ACHN (cell line): Measurements from ENCODE around the gene PTGES2.

ENCODE experiments used
- DNase-seq: peaks from one replicate; pipeline ENCODE4 v3.0.0-alpha.2; 2015
- in situ Hi-C: cut with HindIII; loops from 2 replicates; pipeline ENCODE4 v1.10.0; 2017; ENCODE audit warnings: low sequenced_read_pairs, low pct_ligation_motif_present, low pct_unique_long_range_greater_than_20kb

The PTGES2 gene

DNA sequence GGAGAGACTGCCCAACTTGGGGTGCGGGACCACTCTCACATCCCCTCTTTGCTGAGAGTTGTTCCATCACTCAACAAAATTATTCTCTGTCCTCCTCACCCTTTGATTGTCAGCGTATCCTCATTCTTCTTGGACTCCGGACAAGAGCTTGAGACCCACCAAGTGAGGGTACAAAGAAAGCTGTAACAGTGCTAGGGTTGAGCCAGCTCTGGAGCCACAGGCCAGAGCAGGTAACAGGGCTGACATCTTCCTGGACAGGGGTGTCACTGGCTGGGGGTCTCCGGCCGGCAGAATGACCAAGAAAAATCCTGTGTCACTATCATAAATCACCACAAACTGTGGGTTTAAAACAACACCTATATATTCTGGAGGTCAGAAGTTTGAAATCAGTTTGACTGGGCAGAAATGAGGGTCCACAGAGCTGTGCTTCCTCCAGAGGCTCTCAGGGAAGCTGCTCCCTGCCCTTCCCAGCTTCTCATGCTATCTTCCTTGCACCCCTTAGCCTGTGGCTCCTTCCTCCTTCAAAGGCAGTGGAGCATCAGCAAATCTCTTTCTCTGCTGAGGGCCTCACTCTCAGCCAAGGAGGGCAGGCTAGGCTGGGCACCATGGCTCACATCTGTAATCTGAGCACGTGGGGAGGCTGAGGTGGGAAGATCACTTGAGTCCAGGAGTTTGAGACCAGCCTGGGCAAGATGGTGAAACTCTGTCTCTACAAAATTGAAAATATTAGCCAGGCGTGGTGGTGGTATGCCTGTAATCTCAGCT lies 28.4 kb upstream of the PTGES2 start:
- DNase-seq, result no peak
- in situ Hi-C loops, result no loop called here

DNA sequence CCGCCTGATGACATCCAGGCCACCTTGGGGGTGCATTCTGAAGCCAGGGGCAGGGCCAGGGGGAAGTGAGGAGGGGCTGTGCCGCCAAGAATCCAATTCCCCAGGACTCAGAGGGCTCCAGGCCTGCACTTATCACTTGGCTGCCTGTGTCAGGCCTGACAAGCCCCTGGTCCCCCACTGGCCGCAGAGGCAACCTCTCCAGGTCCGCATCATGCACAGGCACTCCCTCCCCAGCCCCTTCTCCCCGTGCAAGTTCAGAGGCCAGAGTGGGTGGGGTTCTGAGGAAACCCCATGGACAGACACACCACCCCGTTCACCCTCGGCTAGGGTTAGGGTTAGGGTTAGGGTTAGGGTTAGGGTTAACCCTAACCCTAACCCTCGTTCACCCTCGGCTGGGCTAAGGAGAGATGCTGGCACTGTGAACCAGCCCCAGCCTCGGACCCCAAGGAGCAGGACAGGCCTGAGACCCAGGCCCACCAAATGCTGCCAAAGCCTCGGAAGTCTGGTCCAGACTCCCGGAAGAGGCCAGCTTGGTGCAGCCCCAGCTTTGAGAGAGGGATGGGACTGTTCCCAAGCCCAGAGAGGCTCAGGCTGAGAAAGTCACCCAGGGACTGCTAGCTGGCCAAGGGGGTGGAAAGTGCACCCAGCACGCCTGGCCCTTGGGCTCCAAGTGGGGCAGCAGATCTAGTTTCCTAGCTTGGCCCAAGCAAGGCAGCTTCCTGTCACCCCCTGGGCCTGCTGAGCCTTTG lies 26.6 kb upstream of the PTGES2 start:
- DNase-seq, result no peak
- in situ Hi-C loops, result no loop called here

DNA sequence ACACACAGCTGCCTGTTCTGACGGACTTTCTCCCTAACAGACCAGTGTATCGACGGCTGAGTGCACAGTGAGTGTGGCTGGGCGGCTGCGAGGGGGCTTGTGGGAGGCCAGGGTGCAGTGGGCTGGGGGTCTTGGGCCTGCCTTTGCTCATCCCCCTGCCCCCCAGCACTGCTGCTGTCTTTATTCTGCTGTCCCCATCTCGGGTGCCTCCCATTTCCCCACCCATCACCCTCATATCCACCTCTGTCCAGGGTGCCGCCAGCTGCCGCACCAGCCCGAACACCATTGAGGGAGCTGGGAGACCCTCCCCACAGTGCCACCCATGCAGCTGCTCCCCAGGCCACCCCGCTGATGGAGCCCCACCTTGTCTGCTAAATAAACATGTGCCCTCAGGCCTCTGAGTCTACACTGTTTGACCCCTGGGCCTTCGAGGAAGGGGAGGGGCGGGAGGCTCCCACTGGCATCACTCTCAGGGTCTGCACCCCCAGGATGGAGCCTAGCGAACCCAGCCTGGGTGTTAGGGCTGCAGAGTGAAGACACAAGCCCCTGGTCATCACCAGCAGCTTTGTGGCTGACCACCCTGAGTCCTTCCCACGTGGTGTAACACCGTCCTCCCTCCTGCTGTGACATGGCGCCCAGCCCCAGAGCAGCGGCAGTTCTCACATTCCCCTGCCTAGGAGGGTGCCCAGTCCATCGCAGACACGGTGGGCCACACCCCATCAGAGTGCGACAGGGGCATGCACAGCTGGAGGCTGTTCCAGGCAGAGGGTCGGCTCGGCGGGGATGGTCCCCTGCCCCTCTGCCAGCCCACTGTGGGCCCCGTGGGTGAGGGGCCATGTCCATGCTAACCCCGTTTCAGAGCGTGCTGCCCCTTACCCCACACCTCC lies 25.8 kb upstream of the PTGES2 start:
- no peak for DNase-seq
- in situ Hi-C loops, result no loop called here

DNA sequence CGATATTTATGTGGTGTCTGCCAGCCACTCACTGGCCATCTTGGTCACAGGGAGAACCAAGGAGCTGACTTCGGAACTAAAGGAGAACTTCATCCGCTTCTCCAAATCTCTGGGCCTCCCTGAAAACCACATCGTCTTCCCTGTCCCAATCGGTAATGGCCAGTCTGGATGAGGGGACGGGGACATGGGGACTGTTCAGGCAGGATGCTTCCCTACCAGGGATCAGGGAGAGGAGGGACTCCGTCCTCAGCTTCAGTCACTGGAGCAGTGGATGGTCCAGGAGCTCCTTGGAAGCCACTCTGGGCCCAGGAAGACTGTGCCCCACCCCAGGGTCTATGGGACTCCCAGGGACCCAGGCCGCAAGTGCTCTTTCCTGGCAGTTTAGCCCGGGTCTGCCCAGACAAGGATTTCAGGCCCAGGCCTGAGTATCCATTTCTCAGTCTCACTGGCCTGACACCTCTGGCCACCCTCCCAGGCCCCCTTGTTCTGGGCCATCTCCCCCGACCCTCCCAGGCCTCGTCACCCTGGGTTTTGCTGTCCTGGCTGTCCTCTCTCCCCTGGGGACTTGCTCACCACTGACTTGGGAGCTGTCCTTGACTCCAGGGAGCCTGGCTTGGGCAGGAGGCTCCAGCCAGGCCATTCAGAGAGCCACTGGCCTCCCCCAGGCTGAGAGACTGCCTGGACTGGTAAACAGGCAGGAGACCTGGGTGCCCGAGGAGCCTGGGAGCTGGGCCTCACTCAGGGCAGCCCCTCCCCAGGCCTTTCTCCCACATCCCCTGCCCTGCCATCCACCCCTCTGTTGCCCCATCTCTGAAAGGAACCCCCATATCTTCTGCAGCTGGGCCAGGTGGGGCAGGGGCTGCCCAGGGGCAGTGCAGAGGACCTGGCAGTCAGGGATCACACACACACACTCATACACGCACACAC lies 24.9 kb upstream of the PTGES2 start:
- DNase-seq, result no peak
- in situ Hi-C loops, result no loop called here

DNA sequence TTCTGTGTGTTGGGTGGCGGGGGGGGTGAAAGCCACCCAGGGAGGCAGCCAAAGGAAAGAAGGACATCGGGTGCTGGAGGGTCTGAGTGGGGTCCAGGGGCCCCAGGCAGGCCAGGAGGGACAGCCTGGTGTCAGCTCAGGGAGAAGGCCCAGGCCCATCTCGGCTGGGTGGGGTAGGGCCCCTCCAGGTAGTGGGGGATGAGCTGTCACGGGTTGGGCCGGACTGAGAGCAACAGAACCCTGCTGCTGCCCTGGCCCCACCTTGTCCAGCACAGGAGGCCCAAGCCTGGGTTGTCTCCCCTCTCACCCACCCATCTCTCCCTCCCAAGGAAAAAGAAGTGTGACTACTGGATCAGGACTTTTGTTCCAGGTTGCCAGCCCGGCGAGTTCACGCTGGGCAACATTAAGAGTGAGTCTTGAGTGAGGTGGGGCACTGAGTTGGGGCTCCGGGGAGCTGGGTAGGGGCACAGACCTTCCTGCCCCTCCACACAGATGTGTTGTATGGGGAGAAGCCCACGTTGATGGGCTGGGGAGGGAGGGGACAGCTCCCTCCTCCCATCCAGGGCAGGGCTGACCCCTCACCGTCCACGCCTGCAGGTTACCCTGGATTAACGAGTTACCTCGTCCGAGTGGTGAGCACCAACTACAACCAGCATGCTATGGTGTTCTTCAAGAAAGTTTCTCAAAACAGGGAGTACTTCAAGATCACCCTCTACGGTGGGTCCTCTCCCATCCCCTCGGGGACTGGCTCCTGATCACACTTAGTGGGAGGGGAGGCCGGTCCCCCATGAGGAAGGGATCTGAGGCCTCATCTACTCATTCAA lies 24.0 kb upstream of the PTGES2 start:
- in situ Hi-C loops, result no loop called here
- DNase-seq, result no peak

DNA sequence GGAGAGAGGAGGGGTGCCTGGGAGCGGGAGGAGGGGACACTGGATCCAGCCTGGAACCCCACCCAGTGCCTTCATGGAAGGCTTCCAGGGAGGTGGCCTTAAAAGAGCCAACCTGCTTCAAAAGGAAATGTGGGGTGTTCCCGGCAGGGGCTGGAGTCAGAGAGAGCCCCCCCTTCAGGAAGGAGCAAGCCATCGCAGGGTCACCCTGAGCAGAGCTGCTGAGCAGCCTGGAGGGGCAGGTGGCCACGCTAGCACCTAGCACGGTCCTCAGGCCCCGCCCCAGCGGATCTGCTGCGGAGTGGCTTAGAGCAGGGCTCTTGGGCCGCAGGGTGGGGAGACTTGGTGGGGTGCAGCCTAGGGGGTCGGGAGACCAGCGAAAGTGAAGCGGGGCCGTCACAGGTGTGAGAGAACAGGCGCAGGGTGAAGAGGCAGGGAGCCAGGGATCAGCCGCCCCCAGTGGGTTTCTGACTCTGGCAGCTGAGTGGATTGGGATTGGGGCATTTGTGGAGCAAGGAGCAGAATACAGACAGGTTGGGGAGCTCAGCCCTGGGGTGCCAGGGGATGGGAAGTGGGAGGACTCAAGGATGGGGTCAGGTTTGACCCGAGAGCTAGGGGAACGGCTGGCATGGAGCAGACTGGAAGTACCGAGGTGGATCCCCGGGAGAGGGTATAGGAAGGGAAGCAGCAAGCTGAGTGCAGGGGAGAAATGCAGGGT lies 23.2 kb upstream of the PTGES2 start:
- in situ Hi-C loops, result no loop called here
- no peak for DNase-seq

DNA sequence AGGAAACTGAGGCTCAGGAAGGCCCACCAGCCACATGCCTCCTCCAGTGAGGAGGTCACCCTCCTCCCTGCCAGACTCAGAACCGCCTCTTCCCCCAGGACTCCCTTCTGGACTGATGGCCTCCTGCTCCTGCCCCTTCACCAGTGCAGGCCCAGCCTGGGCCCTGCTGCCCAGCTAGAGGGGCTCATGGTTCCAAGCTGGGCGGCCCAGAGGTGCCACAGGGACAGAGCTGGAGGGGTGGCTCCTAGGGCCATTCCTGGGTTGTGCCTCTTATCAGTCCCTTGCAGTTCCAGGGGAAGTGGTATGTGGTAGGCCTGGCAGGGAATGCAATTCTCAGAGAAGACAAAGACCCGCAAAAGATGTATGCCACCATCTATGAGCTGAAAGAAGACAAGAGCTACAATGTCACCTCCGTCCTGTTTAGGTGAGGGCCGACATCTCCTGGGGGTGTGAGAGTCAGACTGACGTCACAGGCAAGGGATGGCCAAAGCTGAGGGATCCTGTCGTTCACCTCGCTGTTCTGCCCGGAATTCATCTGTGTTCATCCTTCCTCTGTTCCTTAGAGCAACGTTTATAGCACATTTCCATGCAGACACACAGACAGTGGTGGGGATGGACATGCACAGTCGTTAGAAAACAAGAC lies 22.5 kb upstream of the PTGES2 start:
- in situ Hi-C loops, result no loop called here
- DNase-seq, result no peak

DNA sequence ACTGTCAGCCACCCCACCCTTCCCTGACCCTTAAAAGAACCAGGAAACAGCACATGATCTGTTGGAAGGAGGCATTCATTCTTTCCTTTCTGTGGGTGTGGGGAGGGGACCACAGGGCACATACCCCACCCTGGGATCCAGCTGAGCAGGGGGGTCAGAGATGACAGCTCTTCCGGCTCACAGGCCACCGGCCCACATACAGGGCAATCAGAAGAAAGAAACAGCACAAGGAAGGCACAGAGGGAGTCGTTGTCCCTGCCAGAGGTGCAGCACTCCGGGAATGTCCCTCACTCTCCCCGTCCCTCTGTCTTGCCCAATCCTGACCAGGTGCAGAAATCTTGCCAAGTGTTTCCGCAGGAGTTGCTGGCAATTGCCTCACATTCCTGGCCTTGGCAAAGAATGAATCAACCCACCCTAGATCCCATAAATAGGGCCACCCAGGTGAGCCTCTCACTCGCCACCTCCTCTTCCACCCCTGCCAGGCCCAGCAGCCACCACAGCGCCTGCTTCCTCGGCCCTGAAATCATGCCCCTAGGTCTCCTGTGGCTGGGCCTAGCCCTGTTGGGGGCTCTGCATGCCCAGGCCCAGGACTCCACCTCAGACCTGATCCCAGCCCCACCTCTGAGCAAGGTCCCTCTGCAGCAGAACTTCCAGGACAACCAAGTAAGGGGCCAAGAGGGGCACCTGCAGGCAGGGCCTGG lies 21.6 kb upstream of the PTGES2 start, which contains the start of gene LCN2:
Gene LCN2 (plus strand): TSS at position 453 of the 701 bp plus-strand sequence. CDS start 73 bp downstream, at position 526.
- in situ Hi-C loops, result no loop called here
- DNase-seq, result no peak

DNA sequence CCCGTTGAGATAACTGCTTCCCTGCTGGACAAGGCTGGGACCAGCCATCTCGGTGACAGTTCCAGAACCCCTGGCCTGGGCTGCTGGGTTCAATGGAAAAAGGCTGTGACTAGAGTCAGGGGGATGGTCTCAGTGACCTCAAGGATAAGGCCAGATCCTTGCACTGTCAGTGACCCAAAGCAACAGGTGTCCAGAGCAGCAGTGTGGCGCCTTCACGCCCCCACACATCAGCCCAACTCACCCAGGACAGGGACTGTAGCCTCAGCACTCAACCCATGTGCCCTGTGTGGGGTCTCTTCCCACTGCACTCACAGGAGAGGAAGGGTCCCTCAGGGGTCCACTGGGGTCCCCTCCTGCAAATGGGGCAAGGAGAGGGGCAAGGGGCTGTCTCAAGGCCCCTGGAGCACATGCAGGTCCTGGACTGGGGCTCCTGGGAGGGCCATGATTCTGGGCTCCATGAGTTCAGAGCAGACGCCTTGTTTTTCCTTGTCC lies 21.0 kb upstream of the PTGES2 start:
- in situ Hi-C loops, result no loop called here
- DNase-seq, result no peak

DNA sequence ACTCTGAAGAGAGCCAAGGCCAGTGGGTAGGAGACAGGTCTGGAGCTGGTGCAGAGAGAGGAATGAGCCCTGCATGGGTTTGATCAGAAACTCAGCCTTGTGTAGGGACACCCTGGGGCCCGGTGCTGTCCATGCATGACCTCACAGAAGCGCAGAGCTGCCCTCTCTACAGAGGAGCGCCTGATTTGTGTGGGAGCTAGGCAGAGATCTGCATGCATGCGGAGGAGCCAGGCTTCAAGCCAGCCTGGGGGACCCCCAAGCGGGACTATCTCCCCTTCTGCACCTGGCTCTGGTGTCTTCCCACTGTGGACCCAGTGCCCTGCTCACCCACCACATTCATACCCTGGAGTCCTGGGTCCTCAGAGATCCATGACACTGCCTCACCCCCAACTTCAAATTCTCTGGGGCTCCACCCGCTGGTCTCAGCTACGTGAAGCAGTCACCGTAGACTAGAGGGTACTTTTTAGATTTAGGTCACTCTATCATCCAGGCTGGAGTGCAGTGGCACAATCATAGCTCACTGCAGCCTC lies 19.1 kb upstream of the PTGES2 start:
- in situ Hi-C loops, result no loop called here
- no peak for DNase-seq

DNA sequence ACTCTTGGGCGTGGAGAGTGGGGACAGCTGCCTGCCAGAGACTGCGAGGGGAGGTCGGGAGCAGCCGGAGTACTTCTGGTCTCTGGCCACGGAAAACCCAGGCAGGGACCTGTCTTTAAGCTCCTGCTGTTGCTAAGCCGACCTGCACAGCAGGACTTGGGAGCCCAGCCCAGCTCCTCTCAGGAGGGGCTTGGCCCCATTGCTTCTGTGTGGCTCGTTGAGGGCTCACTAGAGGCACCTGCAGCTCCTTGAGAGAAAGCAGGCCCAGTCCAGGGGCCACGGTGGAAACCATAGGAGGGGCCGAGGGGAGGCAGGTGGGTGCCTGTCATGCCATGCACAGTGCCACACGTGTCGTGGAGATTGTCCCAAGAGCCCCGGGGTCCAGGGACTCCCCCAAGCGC lies 18.4 kb upstream of the PTGES2 start:
- in situ Hi-C loops, result no loop called here
- DNase-seq, result no peak

DNA sequence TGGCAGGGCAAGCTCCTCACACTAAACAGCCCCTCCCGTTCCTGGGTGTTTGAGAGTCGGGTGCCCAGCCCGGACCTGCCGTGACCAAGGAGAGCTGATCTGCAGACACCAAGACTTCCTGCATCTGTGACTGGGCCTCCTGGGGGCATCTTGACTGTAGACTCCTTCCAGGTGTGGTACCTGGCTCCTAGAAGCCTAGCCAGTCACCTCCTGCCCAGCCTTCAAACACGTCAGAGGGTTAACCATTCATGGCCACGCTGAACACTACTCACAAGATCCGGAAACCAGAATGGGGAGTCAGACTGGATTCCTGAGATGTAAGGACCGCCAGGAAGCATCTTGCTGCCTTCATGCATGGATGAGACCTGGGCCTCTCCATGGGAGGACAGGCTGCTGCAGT lies 18.0 kb upstream of the PTGES2 start:
- in situ Hi-C loops, result no loop called here
- DNase-seq, result no peak

DNA sequence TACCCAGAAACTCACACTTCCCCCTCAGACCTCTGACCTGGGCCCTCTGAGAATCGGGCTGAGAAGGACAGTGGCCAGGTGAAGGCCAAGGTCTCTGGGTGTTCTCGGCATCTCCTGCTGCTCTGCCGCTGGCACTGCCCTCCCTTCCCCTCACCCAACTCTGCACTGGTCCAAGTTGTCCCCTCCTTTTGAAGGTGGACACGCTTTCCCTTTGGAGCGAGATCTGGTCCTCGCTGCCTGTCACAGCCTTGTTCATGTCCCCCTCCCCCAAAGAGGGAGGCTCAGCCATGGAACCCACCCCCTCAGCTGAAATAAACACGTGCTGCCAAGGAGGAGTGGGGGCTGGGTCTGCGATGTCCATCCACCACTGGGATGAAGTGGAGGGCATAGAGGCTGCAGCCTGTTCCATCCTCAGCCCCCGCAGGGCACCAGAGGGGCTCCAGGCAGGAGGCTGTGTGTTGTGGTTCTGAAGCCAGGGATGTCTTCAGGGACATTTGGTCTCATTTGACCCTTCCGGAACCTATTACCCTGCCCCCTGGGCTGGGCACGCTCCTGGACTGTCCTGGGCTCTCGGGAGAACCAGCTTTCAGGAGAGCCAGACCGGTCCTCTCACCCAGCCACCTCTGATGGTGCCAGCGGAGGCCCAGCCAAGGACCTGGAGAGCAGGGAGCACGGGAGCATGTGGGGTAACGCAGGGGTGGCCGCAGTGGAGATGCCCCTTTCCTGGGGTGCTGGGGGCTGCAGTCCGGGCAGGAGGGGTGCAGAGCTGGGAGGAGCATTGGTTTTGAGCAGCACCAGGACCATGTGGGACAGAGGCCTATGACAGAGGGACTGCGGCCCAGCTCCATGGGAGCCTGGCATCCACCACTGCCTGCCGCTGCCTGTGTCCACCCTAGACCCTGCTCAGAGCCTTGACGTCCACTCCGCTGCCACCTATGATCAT lies 17.0 kb upstream of the PTGES2 start:
- no peak for DNase-seq
- in situ Hi-C loops, result no loop called here

DNA sequence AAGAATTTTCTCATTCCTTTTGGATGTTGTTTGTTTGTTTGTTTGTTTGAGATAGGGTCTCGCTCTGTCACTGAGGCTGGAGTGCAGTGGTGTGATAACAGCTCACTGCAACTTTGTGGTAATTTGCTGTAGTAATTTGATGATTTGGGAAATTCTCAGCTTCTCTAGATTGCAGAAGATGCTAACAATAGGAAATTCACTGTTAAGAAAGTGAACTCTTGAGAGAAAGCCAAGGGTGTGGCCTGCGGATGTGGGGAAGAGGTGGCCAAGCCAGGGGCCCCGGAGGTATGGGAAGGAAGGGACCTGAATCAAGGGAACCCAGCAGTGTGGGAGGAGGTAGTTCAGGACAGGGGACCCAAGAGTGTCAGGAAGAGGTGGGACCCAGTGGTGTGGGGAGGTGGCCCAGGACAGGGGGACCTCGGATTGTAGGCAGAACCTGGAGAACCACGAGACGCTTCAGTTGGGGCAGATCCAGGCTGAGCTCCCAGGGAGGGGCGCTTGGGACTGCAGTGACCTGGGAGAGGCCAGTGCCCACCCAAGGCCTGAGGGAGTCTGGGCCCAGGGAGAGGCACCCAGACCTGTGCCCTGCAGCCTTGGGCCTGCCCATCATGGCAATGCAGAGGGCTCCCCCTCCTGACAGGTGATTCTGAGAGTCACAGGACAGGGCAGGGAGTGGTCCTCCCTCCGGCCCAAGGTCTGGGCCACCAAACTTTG lies 16.2 kb upstream of the PTGES2 start:
- DNase-seq, result no peak
- in situ Hi-C loops, result no loop called here
